Stimulated activated CD8-positive, alpha-beta memory T cell treated with anti-CD3 and anti-CD28 coated beads, Interleukin-2, amount 100 ng/mL, for 1 hour (primary cell): Measurements from ENCODE around the gene PPP1R1B.

Source experiments
- DNase-seq, 2 donors: peaks; one replicate each; pipeline ENCODE4 v3.0.0-alpha.2; 2020; ENCODE audit warnings: low read depth in 2 of 2

The PPP1R1B gene

DNA sequence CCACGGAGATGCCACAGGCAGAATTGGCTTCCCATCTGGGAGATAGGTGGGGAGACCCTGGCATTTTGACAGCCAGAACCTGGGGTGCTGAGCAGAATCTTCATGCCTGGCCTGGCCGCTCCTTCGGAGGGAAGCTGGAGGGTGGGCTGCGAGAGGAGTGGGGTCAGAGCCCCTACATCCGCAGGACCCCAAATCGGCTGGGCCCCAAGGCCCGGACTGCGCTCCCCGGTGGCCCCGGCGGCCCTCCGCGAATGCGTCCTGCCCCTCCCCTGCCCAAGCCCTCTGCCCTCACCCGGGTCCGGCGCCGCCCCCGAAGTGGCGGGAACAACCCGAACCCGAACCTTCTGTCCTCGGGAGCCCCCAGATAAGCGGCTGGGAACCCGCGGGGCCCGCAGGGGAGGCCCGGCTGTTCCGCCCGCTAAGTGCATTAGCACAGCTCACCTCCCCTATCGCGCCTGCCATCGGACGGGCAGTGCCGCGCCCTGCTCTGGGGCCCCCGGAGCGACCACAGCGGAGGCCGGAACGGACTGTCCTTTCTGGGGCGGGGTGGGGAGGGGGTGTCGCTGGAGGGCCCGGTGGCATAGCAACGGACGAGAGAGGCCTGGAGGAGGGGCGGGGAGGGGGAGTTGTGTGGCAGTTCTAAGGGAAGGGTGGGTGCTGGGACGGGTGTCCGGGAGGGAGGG is 40.7 kb downstream of the PPP1R1B start:
- DNase-seq, result no peak

DNA sequence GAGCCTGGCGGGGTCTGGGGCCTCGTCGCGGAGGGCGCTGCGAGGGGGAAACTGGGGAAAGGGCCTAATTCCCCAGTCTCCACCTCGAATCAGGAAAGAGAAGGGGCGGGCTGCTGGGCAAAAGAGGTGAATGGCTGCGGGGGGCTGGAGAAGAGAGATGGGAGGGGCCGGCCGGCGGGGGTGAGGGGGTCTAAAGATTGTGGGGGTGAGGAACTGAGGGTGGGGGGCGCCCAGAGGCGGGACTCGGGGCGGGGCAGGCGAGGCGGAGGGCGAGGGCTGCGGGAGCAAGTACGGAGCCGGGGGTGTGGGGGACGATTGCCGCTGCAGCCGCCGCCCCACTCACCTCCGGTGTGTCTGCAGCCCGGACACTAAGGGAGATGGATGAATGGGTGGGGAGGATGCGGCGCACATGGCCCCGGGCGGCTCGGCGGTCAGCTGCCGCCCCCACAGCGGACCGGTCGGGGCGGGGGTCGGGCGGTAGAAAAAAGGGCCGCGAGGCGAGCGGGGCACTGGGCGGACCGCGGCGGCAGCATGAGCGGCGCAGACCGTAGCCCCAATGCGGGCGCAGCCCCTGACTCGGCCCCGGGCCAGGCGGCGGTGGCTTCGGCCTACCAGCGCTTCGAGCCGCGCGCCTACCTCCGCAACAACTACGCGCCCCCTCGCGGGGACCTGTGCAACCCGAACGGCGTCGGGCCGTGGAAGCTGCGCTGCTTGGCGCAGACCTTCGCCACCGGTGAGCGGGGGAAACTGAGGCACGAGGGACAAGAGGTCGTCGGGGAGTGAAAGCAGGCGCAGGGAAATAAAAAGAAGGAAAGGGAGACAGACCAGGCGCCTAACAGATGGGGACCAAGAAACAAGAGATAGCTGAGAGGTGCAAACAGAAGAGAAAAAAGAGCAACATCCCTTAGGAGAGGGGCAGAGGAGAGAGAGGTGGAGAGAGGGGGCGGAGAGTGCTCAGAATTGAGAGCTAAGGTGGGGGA is 41.5 kb downstream of the PPP1R1B start, which contains the start of gene PNMT:
PNMT (plus strand) TSS at position 509 of the 980 bp plus-strand sequence; CDS start at position 532, 23 bp downstream.
- peak; percentile 20 to 47 for DNase-seq

DNA sequence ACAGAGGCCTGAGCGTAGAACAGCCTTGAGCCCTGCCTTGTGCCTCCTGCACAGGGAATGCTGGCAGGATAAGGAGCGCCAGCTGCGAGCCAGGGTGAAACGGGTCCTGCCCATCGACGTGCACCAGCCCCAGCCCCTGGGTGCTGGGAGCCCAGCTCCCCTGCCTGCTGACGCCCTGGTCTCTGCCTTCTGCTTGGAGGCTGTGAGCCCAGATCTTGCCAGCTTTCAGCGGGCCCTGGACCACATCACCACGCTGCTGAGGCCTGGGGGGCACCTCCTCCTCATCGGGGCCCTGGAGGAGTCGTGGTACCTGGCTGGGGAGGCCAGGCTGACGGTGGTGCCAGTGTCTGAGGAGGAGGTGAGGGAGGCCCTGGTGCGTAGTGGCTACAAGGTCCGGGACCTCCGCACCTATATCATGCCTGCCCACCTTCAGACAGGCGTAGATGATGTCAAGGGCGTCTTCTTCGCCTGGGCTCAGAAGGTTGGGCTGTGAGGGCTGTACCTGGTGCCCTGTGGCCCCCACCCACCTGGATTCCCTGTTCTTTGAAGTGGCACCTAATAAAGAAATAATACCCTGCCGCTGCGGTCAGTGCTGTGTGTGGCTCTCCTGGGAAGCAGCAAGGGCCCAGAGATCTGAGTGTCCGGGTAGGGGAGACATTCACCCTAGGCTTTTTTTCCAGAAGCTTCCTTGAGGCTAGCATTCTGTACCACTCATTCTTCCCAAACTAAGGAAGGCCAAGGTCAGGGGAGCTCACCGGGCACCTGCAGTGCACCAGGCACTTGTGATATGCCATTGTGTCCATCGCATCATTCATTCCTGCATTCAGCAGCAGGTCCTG is 43.4 kb downstream of the PPP1R1B start:
- no peak for DNase-seq

DNA sequence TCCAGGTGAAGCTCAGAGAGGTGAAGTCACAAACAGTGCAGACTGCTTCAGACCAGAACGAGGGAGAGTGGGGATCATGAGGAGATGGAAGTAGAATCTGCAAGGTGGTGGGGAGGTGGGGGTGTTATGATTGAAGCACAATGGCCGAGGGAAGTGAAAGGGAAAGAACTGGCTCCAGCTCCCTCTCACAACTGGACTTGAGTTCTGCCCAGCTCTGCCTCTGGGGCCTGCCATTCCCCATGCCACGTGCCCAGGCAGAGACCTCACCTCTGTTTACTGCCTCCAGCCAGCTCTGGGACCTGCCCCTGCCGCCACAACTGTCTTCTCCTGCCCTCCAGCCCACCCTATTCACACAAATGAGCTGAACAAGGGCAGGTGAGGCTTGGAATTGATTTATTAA is 44.0 kb downstream of the PPP1R1B start:
- DNase-seq, result no peak

GRCh38 chr17:39671651-39672521 is 45.1 kb downstream of the PPP1R1B start:
- DNase-seq, result no peak

DNA sequence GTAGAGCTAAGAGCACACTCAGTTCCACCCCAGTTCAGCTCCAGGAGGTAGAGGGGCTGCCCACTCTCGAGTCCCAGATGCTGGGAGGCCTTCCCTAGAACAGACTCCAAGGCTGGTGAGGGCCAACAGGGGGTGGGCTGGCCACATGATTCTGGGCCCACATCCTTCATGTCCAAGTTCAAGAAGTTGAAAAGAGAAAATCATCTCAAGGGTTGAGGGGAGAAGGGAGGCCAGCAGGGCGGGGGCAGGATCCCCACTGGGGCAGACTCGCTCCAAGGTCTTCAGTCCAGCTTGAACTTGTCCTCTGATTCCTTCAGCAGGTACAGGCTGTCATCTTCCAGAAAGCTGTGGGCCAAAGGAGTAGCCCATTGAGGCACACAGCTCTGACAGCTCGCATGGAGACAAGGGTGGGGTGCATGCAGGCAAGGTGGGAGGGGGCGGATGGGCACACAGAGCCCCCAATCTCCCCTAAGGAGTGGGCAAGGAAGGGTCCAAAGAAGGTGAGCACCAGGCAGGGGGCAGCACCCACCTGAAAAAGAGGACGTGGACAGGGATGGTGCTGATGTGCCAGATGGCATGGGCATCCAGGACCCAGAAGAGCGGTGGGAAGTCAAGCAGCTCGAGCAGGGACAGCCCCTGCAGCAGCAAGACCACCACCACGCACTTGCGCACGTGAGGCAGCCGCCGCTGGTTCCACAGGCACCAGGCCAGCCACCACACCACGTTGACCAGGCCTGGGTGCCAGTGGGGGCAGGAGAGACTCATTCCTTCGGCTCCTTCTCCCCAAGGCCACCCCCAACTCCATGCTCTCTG is 46.0 kb downstream of the PPP1R1B start:
- no peak for DNase-seq

- no peak for DNase-seq
These were observed 46.8 kb downstream of the PPP1R1B start for GRCh38 chr17:39673335-39674081.

GRCh38 chr17:39674179-39674578 is 47.4 kb downstream of the PPP1R1B start:
- DNase-seq, result no peak

DNA sequence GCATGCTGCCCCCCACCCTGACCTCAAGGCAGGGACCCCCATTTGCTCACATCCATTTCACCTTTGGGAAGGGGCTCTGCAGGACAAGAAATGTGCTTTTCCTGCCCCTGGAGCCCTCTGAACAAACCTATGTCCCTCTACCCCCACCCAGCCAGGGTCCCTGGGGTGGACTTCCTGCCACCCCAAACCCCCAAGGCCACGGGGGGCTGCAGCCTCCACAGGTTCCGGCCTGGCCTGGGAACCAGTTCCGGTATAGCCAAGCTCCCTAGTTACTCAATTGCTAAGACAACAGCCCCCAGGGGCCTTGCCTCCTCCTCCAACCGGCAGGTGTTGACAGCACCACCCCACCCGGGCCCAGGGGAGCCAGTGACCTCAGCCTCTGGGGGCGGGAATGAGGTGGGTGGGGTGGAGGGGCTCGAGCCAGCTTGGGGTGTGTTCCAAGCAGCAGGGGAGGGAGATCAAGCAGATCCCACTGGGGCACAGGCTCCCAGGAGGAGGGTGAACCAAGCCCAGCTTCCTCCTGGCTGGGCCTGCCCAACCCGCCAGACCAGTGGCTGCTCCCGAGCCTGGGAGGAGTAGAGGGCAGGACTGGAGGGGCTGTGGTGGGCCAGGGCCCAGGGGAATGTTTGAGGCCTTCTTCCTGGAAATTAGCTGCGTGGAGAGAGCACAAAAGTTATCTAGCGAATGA is 48.1 kb downstream of the PPP1R1B start:
- DNase-seq, result no peak

GRCh38 chr17:39675390-39676082 is 48.8 kb downstream of the PPP1R1B start:
- DNase-seq, result no peak

GRCh38 chr17:39676198-39676819 is 49.6 kb downstream of the PPP1R1B start:
- DNase-seq, result peak in 1 of 2 donors; percentile 15

GRCh38 chr17:39677072-39677471 is 50.3 kb downstream of the PPP1R1B start:
- DNase-seq, result no peak

DNA sequence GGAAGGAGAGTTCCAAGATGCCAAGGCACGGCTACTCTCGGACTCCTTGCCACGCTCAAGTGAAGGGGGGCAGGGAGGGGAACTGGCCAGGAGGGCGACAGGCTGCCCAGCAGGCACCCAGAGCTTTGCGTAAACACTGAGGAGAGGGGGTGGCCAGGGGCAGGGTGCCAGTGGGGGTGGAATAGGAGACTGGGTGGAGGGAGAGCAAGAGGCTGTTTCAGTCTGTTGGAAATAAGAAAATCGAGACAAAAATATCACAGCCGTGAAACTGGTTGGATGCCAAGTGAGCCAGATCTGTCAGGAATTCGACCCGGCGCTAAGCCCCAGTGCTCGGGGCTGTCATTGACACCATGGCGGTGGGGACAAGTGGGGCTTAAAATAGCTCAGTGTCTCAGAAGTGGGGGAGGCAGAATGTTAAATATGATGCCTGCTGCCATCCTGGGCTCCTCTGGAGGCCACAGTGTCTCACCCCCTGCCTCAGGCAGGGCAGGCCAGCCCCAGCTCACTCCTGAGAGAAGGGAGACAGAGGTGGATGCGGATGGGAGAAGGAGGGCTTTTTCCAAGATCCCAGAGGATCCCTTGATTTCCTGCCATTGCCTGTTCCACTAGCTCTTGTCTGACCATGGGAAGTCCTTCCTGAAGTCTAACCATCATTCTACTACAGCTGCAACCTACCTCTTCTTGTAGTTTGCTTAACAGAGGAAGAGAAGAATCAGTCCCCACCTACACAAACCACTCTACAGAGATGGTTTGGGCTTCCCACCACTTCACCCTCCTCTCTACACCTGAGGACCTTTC is 51.0 kb downstream of the PPP1R1B start:
- no peak for DNase-seq

DNA sequence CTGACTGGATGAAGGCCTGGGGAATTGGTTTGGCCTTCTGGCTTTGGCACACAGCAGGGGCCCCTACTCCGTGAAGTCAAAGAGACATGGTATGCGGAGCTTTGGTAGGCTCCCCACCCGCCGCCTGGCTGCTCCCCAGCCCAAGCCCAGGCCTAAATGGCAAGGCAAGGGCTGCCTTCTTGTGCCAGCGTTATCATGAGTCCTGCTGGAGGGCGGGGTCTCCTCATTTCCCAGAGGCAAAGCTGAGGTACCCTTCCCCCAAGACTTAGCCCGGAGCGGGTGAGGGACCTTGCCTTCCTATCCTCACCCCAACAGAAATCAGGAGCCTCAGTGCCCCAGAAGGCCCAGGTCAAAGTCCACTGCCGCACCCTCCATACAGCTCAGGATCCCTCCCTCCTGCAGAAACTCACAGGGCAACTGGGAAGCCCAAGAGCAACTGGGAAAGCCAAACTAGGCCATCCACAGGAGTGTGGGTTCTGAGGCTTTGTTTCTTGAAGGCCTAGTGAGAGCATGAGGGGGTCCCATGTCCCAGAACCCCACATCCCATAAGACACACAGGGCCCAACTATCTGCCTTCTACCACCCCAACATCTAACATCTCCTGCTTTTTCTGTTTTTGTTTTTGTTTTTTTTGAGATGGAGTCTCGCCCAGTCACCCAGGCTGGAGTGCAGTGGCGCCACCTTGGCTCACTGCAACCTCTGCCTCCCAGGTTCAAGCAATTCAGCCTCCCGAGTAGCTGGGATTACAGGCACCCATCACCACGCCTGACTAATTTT is 51.8 kb downstream of the PPP1R1B start:
- no peak for DNase-seq

- DNase-seq, result no peak
These were observed 52.9 kb downstream of the PPP1R1B start for GRCh38 chr17:39679521-39680192.
